IMR-90 (cell line): Measurements from ENCODE around the gene TPM2. TPM values are rescaled to one million over a fixed set of nuclear protein-coding genes. Genes with fewer than 3 reads are reported as not detected.

Experiments
- ATAC-seq: fragments of 200-7000 bp; cut with Tn5 transposase; 2 replicates; pipeline ENCODE4 v1.9.1; 2020; ENCODE audit warnings: low read depth, mild to moderate bottlenecking, moderate library complexity
- BruUV-seq: library from RNA; stranded (reverse); fragments of 400-500 nt; replicated peaks from 2 replicates; lab custom pipeline; 2021; lab: Mats Ljungman, UMichigan
- CTCF ChIA-PET: fragments of 300-600 bp; formaldehyde crosslinking; extraction: SDS; loops from one replicate; lab custom pipeline; 2021; ENCODE audit warnings: antibody characterized with exemption; lab: Yijun Ruan, JAX
- POLR2A ChIA-PET: fragments of 300-600 bp; sonication (Branson Sonifier 250); formaldehyde crosslinking; loops from one replicate; lab custom pipeline; 2022; ENCODE audit warnings: antibody characterized with exemption; ENCODE audit not compliant: unreplicated experiment; lab: Charles Lee
- DNase-seq: peaks from one replicate; pipeline ENCODE4 v3.0.0; 2013
- H2AFZ ChIP-seq: replicated peaks from 2 replicates; pipeline ENCODE3; 2013; ENCODE audit warnings: low read length, mild to moderate bottlenecking; ENCODE audit not compliant: poor library complexity
- H2AK5ac ChIP-seq: 2 replicates; pipeline ENCODE4 v1.6.1; 2013; ENCODE audit warnings: low read depth, low read length, inconsistent platforms
- H2AK9ac ChIP-seq: replicated peaks from 2 replicates; pipeline ENCODE3; 2013; ENCODE audit warnings: mild to moderate bottlenecking, low read depth, low read length, moderate library complexity; ENCODE audit not compliant: poor library complexity
- H2BK120ac ChIP-seq: 2 replicates; pipeline ENCODE4 v1.6.1; 2013; ENCODE audit warnings: low read depth, low read length, inconsistent platforms
- H2BK15ac ChIP-seq: 3 replicates; pipeline ENCODE4 v1.6.1; 2013; ENCODE audit warnings: low read depth, low read length, inconsistent platforms
- H2BK20ac ChIP-seq: 2 replicates; pipeline ENCODE4 v1.6.1; 2013; ENCODE audit warnings: low read depth, mild to moderate bottlenecking, inconsistent platforms, low read length, moderate library complexity
- H2BK5ac ChIP-seq: 2 replicates; pipeline ENCODE4 v1.6.1; 2013; ENCODE audit warnings: mild to moderate bottlenecking, low read depth, low read length, inconsistent platforms; ENCODE audit not compliant: poor library complexity, severe bottlenecking
- H3K14ac ChIP-seq: replicated peaks from 2 replicates; pipeline ENCODE4 v1.6.1; 2013; ENCODE audit warnings: low read depth, low read length, inconsistent platforms
- H3K18ac ChIP-seq: 2 replicates; pipeline ENCODE4 v1.6.1; 2013; ENCODE audit warnings: low read depth, low read length, control low read depth
- H3K23ac ChIP-seq: 2 replicates; pipeline ENCODE4 v1.6.1; 2013; ENCODE audit warnings: low read depth, low read length, inconsistent platforms
- H3K27ac ChIP-seq: 2 replicates; pipeline ENCODE4 v1.5.1; 2013; ENCODE audit warnings: mild to moderate bottlenecking, control low read depth, low read length; ENCODE audit not compliant: insufficient read depth
- H3K27me3 ChIP-seq: 2 replicates; pipeline ENCODE4 v1.6.1; 2013; ENCODE audit warnings: low read length; ENCODE audit not compliant: control insufficient read depth, insufficient read depth
- H3K36me3 ChIP-seq: 2 replicates; pipeline ENCODE4 v1.6.1; 2013; ENCODE audit warnings: low read length, mixed read lengths; ENCODE audit not compliant: control insufficient read depth, insufficient read depth
- H3K4ac ChIP-seq: 2 replicates; pipeline ENCODE4 v1.6.1; 2013; ENCODE audit warnings: low read depth, low read length, inconsistent platforms
- H3K4me1 ChIP-seq: 2 replicates; pipeline ENCODE4 v1.6.1; 2013; ENCODE audit warnings: low read length, mixed read lengths; ENCODE audit not compliant: control insufficient read depth, insufficient read depth
- H3K4me2 ChIP-seq: 2 replicates; pipeline ENCODE4 v1.6.1; 2013; ENCODE audit warnings: low read depth, mild to moderate bottlenecking, control low read depth, low read length, moderate library complexity
- H3K4me3 ChIP-seq: 2 replicates; pipeline ENCODE4 v1.5.1; 2013; ENCODE audit warnings: low read depth, mild to moderate bottlenecking, control low read depth, low read length, moderate library complexity; ENCODE audit not compliant: insufficient read depth
- H3K56ac ChIP-seq: 2 replicates; pipeline ENCODE4 v1.6.1; 2013; ENCODE audit warnings: low read length, inconsistent platforms; ENCODE audit not compliant: insufficient read depth; ENCODE audit errors: extremely low read depth
- H3K79me1 ChIP-seq, 2 experiments: 2 replicates each; pipeline ENCODE4 v1.6.1; 2013; ENCODE audit warnings: low read length in 2 of 2, inconsistent platforms in 1 of 2, low read depth in 1 of 2
- H3K9ac ChIP-seq: 2 replicates; pipeline ENCODE4 v1.6.1; 2013; ENCODE audit warnings: low read depth, low read length, control low read depth
- H3K9me1 ChIP-seq: 2 replicates; pipeline ENCODE4 v1.6.1; 2013; ENCODE audit warnings: low read length, inconsistent platforms; ENCODE audit not compliant: insufficient read depth
- H3K9me3 ChIP-seq: 2 replicates; pipeline ENCODE4 v1.6.1; 2013; ENCODE audit warnings: low read length; ENCODE audit not compliant: control insufficient read depth, insufficient read depth
- H4K20me1 ChIP-seq: 2 replicates; pipeline ENCODE4 v1.6.1; 2013; ENCODE audit warnings: low read length, inconsistent platforms; ENCODE audit not compliant: insufficient read depth
- H4K5ac ChIP-seq: 2 replicates; pipeline ENCODE4 v1.6.1; 2013; ENCODE audit warnings: mild to moderate bottlenecking, low read depth, low read length, control low read depth
- H4K8ac ChIP-seq, 2 experiments: 2 replicates each; pipeline ENCODE4 v1.6.1; 2013; ENCODE audit warnings: low read depth in 2 of 2, low read length in 2 of 2, control low read depth in 1 of 2, inconsistent platforms in 1 of 2
- H4K91ac ChIP-seq: 2 replicates; pipeline ENCODE4 v1.6.1; 2013; ENCODE audit warnings: low read depth, low read length, inconsistent platforms; ENCODE audit not compliant: insufficient read depth
- POLR2A ChIP-seq: IDR thresholded peaks from 2 replicates; pipeline ENCODE4 v1.6.1; 2012; ENCODE audit warnings: mild to moderate bottlenecking, low read depth, low read length
- SMC3 ChIP-seq: fragments of 150-350 bp; IDR thresholded peaks from 2 replicates; pipeline ENCODE4 v1.6.1; 2016; ENCODE audit warnings: low read depth, mild to moderate bottlenecking, antibody characterized with exemption, low read length, moderate library complexity
- WGBS, 2 experiments: methylation state at CpG; one replicate each; pipeline versions ENCODE4 v1.1.5 to v1.1.7; 2013; ENCODE audit warnings: missing lambda C conversion rate in 2 of 2; ENCODE audit not compliant: insufficient read length in 1 of 2; ENCODE audit errors: extremely low coverage in 2 of 2; 5-methylcytosine and 5-hydroxymethylcytosine counted together
- dilution Hi-C: fragments of 300-500 bp; cut with HindIII; formaldehyde crosslinking; loops from one replicate; pipeline ENCODE4 v1.14.3; 2018; ENCODE audit warnings: low sequenced_read_pairs; ENCODE audit not compliant: unreplicated experiment
- in situ Hi-C: fragments of 300-500 bp; cut with MboI; formaldehyde crosslinking; loops from 3 replicates; pipeline ENCODE4 v1.14.3; 2019; ENCODE audit warnings: low sequenced_read_pairs, inconsistent platforms, mixed read lengths
- intact Hi-C: fragments of 100-400 bp; cut with micrococcal nuclease; formaldehyde crosslinking; loops from 2 replicates; pipeline ENCODE4 v1.10.0; 2022
- polyA plus RNA-seq, 3 experiments: library from polyadenylated mRNA; depleted of rRNA; stranded (reverse); fragments of >200 nt; gene quantifications; 2 replicates each; pipeline ENCODE4 v1.2.3, GENCODE V29; 2012; ENCODE audit warnings: low replicate concordance in 1 of 3
- total RNA-seq: library from RNA; depleted of rRNA; stranded (reverse); fragments of >200 nt; gene quantifications from 2 replicates; pipeline ENCODE4 v1.2.3, GENCODE V29; 2012

TPM2 gene
- total and polyA plus RNA-seq, 2 of the 4 experiments (the other 2 are of a cell fraction) = 960 to 2,500 TPM

- no peak overlapping the region for H2AFZ ChIP-seq
- ChIA-PET POLR2A (interaction anchor here (0.6 kb wide), 1 partner anchor 733 kb away, joined by 3 read pairs; no protein-coding TSS in a partner anchor), CTCF (no interaction called here)
- peaks cover 17 to 73% of the 10 kb centered on the region in 2 experiments for H3K79me1 ChIP-seq
- H2AK9ac ChIP-seq = peak overlapping the region; percentile 94
- peak overlapping the region; percentile 96 for H2BK5ac ChIP-seq
- H2BK20ac ChIP-seq = peak overlapping the region; percentile 66
- dilution Hi-C loops (no loop called here), in situ Hi-C loops (no loop called here), intact Hi-C loops (no loop called here)
- H3K9ac ChIP-seq = peak overlapping the region; percentile 99
- H2AK5ac ChIP-seq = peak overlapping the region; percentile 98
- WGBS, 2 experiments = 79 to 100% methylated on average over 2 of the region's 2 CpGs
- H3K14ac ChIP-seq = peak overlapping the region; percentile 99
- no peaks in the 10 kb centered on the region for H3K9me3 ChIP-seq
- peak overlapping the region; percentile 82 to 91 for H4K8ac ChIP-seq
- peak overlapping the region; percentile 80 for H2BK120ac ChIP-seq
- peak overlapping the region; percentile 99 for H3K4me3 ChIP-seq
- H4K20me1 ChIP-seq = peaks cover 28% of the 10 kb centered on the region
- peak overlapping the region; percentile 99 for H4K91ac ChIP-seq
- H3K27ac ChIP-seq = peak overlapping the region; percentile 90
- peak overlapping the region; percentile 79 for H3K18ac ChIP-seq
- H3K36me3 ChIP-seq = peaks cover 6% of the 10 kb centered on the region
- H4K5ac ChIP-seq = peak overlapping the region; percentile 57
- peaks cover 25% of the 10 kb centered on the region for H3K4me1 ChIP-seq
- peak overlapping the region; percentile 67 for H2BK15ac ChIP-seq
- DNase-seq (no peak), ATAC-seq (no peak)
- H3K9me1 ChIP-seq = peaks cover 5% of the 10 kb centered on the region; the same call in 1 of the 2 replicates
- H3K23ac ChIP-seq = peak overlapping the region; percentile 100
- no TSS peak for BruUV-seq
- peak overlapping the region; percentile 96 for H3K4me2 ChIP-seq
- no peaks in the 10 kb centered on the region for H3K27me3 ChIP-seq
- peak overlapping the region; percentile 99 for H3K4ac ChIP-seq
- no peak for TF ChIP-seq SMC3
- TF ChIP-seq POLR2A = 0 out of 2 replicates have a peak, but pooled peaks have one; percentile 18
- H3K56ac ChIP-seq = peak overlapping the region; percentile 98
Observed at GRCh38 chr9:35730486-35730854, 40.7 kb upstream of the TPM2 start.
